Mucosa of descending colon (tissue), 3 donors: ENCODE results near the gene WDFY4. TPM values are rescaled to one million over a fixed set of nuclear protein-coding genes. Genes with fewer than 3 reads are reported as not detected.

Experiments used
- ATAC-seq: fragments of 200-7000 bp; cut with Tn5 transposase; one replicate; pipeline ENCODE4 v1.9.1; 2020; ENCODE audit warnings: mild to moderate bottlenecking, moderate library complexity
- DNase-seq, 3 donors: peaks; one replicate each; pipeline ENCODE4 v3.0.0-alpha.2; 2020
- H3K36me3 ChIP-seq: fragments of 200-600 bp; one replicate; pipeline ENCODE4 v1.8.0; 2021; ENCODE audit warnings: low read depth, mild to moderate bottlenecking
- H3K4me1 ChIP-seq: fragments of 200-600 bp; one replicate; pipeline ENCODE4 v1.8.0; 2021; ENCODE audit warnings: low read depth, mild to moderate bottlenecking
- H3K4me3 ChIP-seq: fragments of 200-600 bp; one replicate; pipeline ENCODE4 v1.8.0; 2021; ENCODE audit warnings: mild to moderate bottlenecking
- H3K9me3 ChIP-seq: fragments of 200-600 bp; one replicate; pipeline ENCODE4 v1.8.0; 2021; ENCODE audit warnings: mild to moderate bottlenecking
- intact Hi-C, 2 donors: fragments of 100-400 bp; cut with DNase I in 1 of 2; cut with micrococcal nuclease in 1 of 2; formaldehyde crosslinking; loops; one replicate each; pipeline versions ENCODE4 v1.11.0 to v1.11.1; 2022; cut with DNase I, micrococcal nuclease
- total RNA-seq, 3 donors: library from RNA; stranded (reverse); fragmentation: NEBNext Ultra II Directional in 2 of 3; extraction: Animal tissue kit (Norgen Biotek cat#: 25700) in 2 of 3; gene quantifications; one replicate each; pipeline versions ENCODE4 v1.2.1 to v1.2.4, GENCODE V29; 2021 to 2023
- TF ChIP-seq, protein P1 (sequence below): fragments of 200-600 bp; IDR thresholded peaks from one replicate; pipeline ENCODE4 v1.8.0; 2022; ENCODE audit warnings: antibody characterized with exemption, mild to moderate bottlenecking
- donor health status: DM: no; HTN: no; CAD: no; lungs with moderate emphysema.
- donor health status: DM: no; HTN: no; CAD: no.
- donor health status: DM: no; HTN: yes; CAD: no.

WDFY4 gene
- total RNA-seq, 3 donors from 2014 or later = 2.1 to 3.3 (median 2.2) TPM

DNA sequence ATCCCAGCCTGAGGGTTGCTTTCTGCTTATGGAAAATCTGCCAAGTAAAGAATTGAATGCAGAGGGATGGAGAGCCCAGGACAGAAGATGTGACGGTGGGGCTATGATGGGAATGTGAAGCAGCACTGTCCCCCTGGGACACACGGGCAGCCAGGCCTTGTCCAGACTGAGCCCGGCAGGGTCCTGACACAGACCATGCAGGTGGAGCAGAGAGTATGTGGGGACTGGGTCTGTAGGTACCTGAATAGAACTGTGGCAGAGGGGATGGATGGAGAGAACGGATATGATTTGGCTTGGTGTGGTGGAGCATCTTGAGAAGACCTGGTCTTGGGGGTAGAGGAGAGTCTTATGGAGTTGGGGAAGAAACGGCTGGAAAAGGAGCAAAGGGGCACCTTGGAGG lies 255.7 kb downstream of the WDFY4 start:
- Histone ChIP-seq H3K4me3 (no peak overlapping the region), H3K36me3 (no peaks in the 10 kb centered on the region), H3K9me3 (no peaks in the 10 kb centered on the region), H3K4me1 (no peaks in the 10 kb centered on the region)
- intact Hi-C loops = no loop called here
- ATAC-seq (no peak), DNase-seq (no peak)
- TF ChIP-seq, protein P1, sequence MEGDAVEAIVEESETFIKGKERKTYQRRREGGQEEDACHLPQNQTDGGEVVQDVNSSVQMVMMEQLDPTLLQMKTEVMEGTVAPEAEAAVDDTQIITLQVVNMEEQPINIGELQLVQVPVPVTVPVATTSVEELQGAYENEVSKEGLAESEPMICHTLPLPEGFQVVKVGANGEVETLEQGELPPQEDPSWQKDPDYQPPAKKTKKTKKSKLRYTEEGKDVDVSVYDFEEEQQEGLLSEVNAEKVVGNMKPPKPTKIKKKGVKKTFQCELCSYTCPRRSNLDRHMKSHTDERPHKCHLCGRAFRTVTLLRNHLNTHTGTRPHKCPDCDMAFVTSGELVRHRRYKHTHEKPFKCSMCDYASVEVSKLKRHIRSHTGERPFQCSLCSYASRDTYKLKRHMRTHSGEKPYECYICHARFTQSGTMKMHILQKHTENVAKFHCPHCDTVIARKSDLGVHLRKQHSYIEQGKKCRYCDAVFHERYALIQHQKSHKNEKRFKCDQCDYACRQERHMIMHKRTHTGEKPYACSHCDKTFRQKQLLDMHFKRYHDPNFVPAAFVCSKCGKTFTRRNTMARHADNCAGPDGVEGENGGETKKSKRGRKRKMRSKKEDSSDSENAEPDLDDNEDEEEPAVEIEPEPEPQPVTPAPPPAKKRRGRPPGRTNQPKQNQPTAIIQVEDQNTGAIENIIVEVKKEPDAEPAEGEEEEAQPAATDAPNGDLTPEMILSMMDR = no peak

GRCh38 chr10:48940958-48941357 lies 256.3 kb downstream of the WDFY4 start:
- Histone ChIP-seq H3K9me3 (no peaks in the 10 kb centered on the region), H3K4me3 (no peak overlapping the region), H3K36me3 (no peaks in the 10 kb centered on the region), H3K4me1 (no peaks in the 10 kb centered on the region)
- TF ChIP-seq, protein P1 = no peak
- intact Hi-C loops = no loop called here
- DNase-seq (no peak), ATAC-seq (no peak)

DNA sequence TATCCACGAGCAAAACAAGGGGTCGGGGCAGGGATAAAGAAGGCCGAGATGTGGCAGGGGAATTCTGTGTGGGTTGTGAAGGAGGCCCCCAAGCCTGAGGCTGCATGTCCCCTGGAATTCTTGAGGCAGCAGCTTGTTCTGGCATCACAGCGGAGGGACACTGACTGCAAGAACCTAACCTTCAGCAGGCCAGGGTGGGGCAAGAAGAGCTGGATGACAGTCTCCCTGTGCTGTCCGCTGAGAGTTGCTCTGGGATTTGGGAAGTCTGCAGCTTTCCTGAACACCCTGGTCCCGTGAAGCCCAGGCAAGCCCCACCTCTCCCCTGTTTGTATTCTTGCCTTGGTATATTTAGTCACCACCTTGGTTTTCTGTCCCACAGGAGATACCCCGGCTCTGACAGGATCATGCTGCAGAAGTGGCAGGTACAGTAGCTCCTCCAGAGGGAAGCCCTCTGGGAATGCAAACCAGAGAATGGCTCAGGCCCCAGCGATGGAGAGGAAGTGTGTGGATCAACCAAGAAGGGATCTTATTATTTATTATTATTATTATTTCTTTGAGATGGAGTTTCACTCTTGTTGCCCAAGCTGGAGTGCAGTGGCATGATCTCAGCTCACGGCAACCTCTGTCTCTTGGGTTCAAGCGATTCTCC lies 256.9 kb downstream of the WDFY4 start:
- no peaks in the 10 kb centered on the region for H3K9me3 ChIP-seq
- H3K36me3 ChIP-seq = no peaks in the 10 kb centered on the region
- ATAC-seq (no peak), DNase-seq (no peak)
- TF ChIP-seq, protein P1 = no peak
- intact Hi-C loops = no loop called here
- H3K4me1 ChIP-seq = no peaks in the 10 kb centered on the region
- no peak overlapping the region for H3K4me3 ChIP-seq

GRCh38 chr10:48943096-48943495 lies 258.4 kb downstream of the WDFY4 start:
- TF ChIP-seq, protein P1 = no peak
- DNase-seq (no peak), ATAC-seq (no peak)
- H3K9me3 ChIP-seq = no peaks in the 10 kb centered on the region
- no peaks in the 10 kb centered on the region for H3K36me3 ChIP-seq
- no peak overlapping the region for H3K4me3 ChIP-seq
- intact Hi-C loops = no loop called here
- H3K4me1 ChIP-seq = no peaks in the 10 kb centered on the region

DNA sequence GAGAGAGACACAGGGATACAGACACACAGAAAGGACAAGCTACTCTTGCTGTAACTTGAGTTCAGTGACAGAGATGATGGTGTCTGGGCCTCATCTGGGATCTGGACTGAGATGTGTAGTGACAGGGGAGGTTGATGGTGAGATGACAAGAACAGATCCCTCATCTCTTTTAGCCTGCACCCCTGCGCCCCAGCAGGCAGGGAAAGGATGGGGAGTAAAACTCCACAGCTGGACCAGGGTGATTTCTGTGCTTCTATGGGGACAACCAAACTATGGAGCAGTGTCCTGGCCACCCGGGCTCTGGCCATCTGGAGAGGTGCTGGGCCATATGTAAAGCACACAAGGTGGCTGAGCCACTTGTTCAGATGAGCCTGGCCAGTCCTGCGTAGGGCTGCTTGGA lies 259.5 kb downstream of the WDFY4 start:
- intact Hi-C loops = no loop called here

More for the DNA sequence above, 259.5 kb downstream of the WDFY4 start:
- Histone ChIP-seq H3K36me3 (no peaks in the 10 kb centered on the region), H3K4me3 (no peak overlapping the region), H3K9me3 (no peaks in the 10 kb centered on the region), H3K4me1 (no peaks in the 10 kb centered on the region)
- TF ChIP-seq, protein P1 = no peak
- DNase-seq (no peak), ATAC-seq (no peak)
